GM12878 (cell line): ENCODE data around the gene VPS16. TPM values are rescaled to one million over a fixed set of nuclear protein-coding genes. Genes with fewer than 3 reads are reported as not detected.

Experiments
- ATF7 ChIP-seq: fragments of 450-650 bp; IDR thresholded peaks from 2 replicates; pipeline ENCODE4 v1.6.1; 2016; ENCODE audit warnings: low read depth, mild to moderate bottlenecking
- CEBPZ ChIP-seq: fragments of 150-350 bp; IDR thresholded peaks from 2 replicates; pipeline ENCODE4 v1.6.1; 2016; ENCODE audit warnings: low read depth, low read length
- EP300 ChIP-seq, 2 experiments: fragments of 150-350 bp in 1 of 2; IDR thresholded peaks; 2 replicates each; pipeline ENCODE4 v1.6.1; 2011 to 2012; ENCODE audit warnings: low read depth in 2 of 2, low read length in 2 of 2, borderline replicate concordance in 1 of 2, improper control_type of control experiment in 1 of 2, inconsistent platforms in 1 of 2; ENCODE audit not compliant: control insufficient read depth in 1 of 2
- GATAD2B ChIP-seq: fragments of 450-650 bp; conservative IDR thresholded peaks from 2 replicates; pipeline ENCODE4 v1.6.1; 2017; ENCODE audit warnings: low read depth, mild to moderate bottlenecking, moderate library complexity
- IKZF2 ChIP-seq, 2 experiments: fragments of 450-650 bp; IDR thresholded peaks; 2 replicates each; pipeline ENCODE4 v1.6.1; 2017; ENCODE audit warnings: mild to moderate bottlenecking in 2 of 2, moderate library complexity in 2 of 2
- PKNOX1 ChIP-seq: fragments of 450-650 bp; IDR thresholded peaks from 2 replicates; pipeline ENCODE4 v1.6.1; 2016; ENCODE audit warnings: mild to moderate bottlenecking
- SMAD1 ChIP-seq: fragments of 450-650 bp; IDR thresholded peaks from 2 replicates; pipeline ENCODE4 v1.6.1; 2018; ENCODE audit warnings: mild to moderate bottlenecking, low read depth; ENCODE audit not compliant: partially characterized antibody
- TARDBP ChIP-seq: IDR thresholded peaks from 2 replicates; pipeline ENCODE4 v1.6.1; 2016; ENCODE audit warnings: borderline replicate concordance
- ZSCAN29 ChIP-seq: fragments of 450-650 bp; IDR thresholded peaks from 2 replicates; pipeline ENCODE4 v1.6.1; 2017; ENCODE audit warnings: mild to moderate bottlenecking, moderate library complexity
- polyA plus RNA-seq, 11 experiments: library from polyadenylated mRNA; depleted of rRNA in 4 of 11; unstranded in 6 of 11; stranded (reverse) in 5 of 11; fragments of >200 nt; fragmentation: Nextera tagmentation in 4 of 11; fragmentation: Illumina TruSeq in 1 of 11; extraction: Ambion mirVana in 4 of 11; extraction: Trizol in 1 of 11; gene quantifications; 1 replicate in 1 of 11; 2 replicates in 10 of 11; pipeline versions ENCODE4 v1.2.1 to v1.2.3, GENCODE V29; 2011 to 2016; ENCODE audit warnings: inconsistent platforms in 2 of 11, missing spikeins in 2 of 11, low read depth in 1 of 11
- total RNA-seq, 4 experiments: library from RNA; depleted of rRNA in 3 of 4; stranded (reverse); fragments of >200 nt in 3 of 4; fragmentation: Illumina TruSeq in 1 of 4; extraction: Trizol in 1 of 4; gene quantifications; 2 replicates each; pipeline versions ENCODE4 v1.2.1 to v1.2.3, GENCODE V29; 2013 to 2021

VPS16 gene
- total and polyA plus RNA-seq, 10 of the 15 experiments (the other 5 are each of a cell fraction or from before 2014, with no cell fraction given), result 8.4 to 37.5 (median 26.4) TPM

- TF ChIP-seq PKNOX1 (no peak), CEBPZ (no peak), GATAD2B (no peak), ATF7 (no peak), SMAD1 (no peak), EP300 (IDR thresholded peaks at IDR 0.05; ENCODE audit: borderline replicate concordance in 1 of 2, control insufficient read depth in 1 of 2, low read depth in 2 of 2, low read length in 2 of 2) (no peak), TARDBP (no peak), ZSCAN29 (no peak), IKZF2 (IDR thresholded peaks at IDR 0.05) (no peak)
- TF ChIP-seq, all 136 proteins: peak for 0
These were observed 18.0 kb downstream of the VPS16 start (continued) for GRCh38 chr20:2858591-2858990.
